Epithelial cell of esophagus (primary cell): ENCODE data around the gene PARP8.
"Not testable (repeated sequence)": the region's sequence is repeated elsewhere in the genome, so short reads cannot be mapped to it uniquely, and the experiment has no call there.

Experiments
- DNase-seq: peaks from one replicate; pipeline ENCODE4 v3.0.0; 2010; ENCODE audit warnings: low read depth
- H3K4me3 ChIP-seq: 2 replicates; pipeline ENCODE4 v1.5.1; 2011; ENCODE audit warnings: mild to moderate bottlenecking, low read length, control low read depth
- TF ChIP-seq, protein P1 (sequence below): IDR thresholded peaks from 2 replicates; pipeline ENCODE4 v1.5.1; 2011; ENCODE audit warnings: low read depth, mild to moderate bottlenecking, low read length, control low read depth, inconsistent platforms; ENCODE audit not compliant: insufficient read depth; ENCODE audit errors: missing control alignments

Gene PARP8

DNA sequence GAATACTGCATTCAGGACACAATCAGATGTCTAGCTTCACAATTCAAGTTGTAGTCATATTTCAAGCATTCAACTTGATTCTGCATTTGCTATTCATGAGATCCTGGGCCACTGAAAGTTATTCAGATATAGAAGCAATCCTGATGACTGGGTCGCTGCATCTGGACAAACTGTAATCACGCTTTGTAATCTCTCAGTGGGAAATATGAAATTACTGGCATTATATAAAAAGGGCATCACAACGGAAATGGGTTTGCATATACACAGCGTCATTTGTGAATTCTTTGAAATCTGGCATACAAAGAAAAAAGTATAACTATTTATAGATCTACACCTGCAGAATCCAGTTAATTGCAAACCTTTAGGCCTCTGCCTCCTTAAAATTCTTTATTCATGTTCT, 102.2 kb downstream of the PARP8 start:
- TF ChIP-seq, protein P1, sequence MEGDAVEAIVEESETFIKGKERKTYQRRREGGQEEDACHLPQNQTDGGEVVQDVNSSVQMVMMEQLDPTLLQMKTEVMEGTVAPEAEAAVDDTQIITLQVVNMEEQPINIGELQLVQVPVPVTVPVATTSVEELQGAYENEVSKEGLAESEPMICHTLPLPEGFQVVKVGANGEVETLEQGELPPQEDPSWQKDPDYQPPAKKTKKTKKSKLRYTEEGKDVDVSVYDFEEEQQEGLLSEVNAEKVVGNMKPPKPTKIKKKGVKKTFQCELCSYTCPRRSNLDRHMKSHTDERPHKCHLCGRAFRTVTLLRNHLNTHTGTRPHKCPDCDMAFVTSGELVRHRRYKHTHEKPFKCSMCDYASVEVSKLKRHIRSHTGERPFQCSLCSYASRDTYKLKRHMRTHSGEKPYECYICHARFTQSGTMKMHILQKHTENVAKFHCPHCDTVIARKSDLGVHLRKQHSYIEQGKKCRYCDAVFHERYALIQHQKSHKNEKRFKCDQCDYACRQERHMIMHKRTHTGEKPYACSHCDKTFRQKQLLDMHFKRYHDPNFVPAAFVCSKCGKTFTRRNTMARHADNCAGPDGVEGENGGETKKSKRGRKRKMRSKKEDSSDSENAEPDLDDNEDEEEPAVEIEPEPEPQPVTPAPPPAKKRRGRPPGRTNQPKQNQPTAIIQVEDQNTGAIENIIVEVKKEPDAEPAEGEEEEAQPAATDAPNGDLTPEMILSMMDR, result no peak
- no peak overlapping the region for H3K4me3 ChIP-seq
- no peak for DNase-seq

GRCh38 chr5:50770441-50770840, 104.0 kb downstream of the PARP8 start:
- TF ChIP-seq, protein P1, result no peak
- no peak overlapping the region for H3K4me3 ChIP-seq
- no peak for DNase-seq

DNA sequence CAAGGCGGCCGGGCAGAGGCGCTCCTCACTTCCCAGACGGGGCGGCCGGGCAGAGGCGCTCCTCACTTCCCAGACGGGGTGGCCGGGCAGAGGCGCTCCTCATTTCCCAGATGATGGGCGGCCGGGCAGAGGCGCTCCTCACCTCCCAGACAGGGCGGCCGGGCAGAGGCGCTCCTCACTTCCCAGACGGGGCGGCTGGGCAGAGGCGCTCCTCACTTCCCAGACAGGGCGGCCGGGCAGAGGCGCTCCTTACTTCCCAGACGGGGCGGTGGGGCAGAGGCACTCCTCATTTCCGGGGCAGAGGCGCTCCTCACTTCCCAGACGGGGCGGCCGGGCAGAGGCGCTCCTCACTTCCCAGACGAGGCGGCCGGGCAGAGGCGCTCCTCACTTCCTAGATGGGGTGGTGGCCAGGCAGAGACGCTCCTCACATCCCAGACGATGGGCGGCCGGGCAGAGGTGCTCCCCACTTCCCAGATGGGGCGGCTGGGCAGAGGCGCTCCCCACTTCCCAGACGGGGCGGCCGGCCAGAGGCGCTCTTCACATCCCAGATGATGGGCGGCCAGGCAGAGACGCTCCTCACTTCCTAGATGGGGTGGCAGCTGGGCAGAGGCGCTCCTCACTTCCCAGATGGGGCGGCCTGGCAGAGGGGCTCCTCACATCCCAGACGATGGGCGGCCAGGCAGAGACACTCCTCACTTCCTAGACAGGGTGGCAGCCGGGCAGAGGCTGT, 108.2 kb downstream of the PARP8 start:
- not testable (repeated sequence) for DNase-seq, H3K4me3 ChIP-seq

DNA sequence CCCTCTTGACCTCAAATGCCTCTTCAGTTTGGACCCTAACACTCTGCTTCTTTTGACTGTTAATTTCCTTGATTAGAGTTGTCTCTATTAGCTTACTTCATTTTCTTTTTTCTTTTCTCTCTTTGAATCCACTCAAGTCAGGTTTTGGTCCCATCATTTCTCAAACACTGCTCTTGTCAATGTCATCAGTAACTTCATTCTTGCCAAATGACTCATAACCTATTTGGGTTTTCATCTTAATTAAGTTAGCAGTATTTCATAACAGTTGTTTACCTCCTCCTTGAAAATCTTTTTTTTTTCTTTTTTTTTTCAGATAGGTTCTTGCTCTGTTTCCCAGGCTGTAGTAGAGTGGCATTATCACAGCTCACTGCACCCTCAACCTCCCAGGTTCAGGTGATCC, 119.6 kb downstream of the PARP8 start:
- no peak overlapping the region for H3K4me3 ChIP-seq
- TF ChIP-seq, protein P1, result no peak
- DNase-seq, result peak; percentile 33

GRCh38 chr5:50791813-50792212, 125.4 kb downstream of the PARP8 start:
- TF ChIP-seq, protein P1, result no peak
- no peak overlapping the region for H3K4me3 ChIP-seq
- DNase-seq, result no peak

DNA sequence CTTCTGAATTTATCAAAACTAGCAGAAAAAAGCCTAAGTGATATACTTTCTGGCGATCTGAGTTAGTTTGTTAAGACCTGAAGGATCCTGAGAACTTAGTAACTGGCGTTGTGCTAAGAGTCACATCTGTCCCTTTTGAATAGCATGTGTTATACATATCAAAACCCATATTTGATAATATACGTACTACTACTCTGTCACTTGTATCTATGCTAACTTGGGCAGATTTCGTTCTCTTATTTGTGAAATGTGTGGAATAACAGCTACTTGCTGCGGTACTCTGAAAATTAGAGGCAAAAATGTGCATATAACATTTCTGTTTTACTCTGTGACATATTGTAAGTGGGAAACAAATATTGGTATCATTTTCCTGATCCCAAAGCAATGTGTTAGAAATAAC, 126.4 kb downstream of the PARP8 start:
- H3K4me3 ChIP-seq, result no peak overlapping the region
- TF ChIP-seq, protein P1, result no peak
- DNase-seq, result no peak

DNA sequence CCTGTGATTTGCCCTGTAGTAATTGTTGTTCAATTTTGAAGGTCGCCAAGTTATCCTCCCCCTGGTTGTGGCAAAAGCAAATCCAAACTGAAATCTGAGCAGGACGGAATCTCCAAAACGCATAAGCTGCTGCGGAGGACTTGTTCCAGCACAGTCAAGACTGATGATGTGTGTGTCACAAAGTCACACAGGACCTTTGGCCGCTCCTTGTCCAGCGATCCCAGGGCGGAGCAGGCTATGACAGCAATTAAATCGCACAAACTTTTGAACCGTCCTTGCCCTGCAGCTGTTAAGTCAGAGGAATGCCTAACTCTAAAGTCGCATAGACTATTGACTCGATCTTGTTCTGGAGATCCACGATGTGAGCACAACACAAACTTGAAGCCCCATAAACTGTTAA, 128.4 kb downstream of the PARP8 start:
- TF ChIP-seq, protein P1, result no peak
- DNase-seq, result no peak

More for the DNA sequence above, 128.4 kb downstream of the PARP8 start:
- no peak overlapping the region for H3K4me3 ChIP-seq
